ENCODE measurements around the gene STPG3. TPM values are rescaled to one million over a fixed set of nuclear protein-coding genes. Genes with fewer than 3 reads are reported as not detected.

The STPG3 gene
- total RNA-seq (2016; rRNA removed; fragmentation: Illumina TruSeq; extraction: Trizol) (not detected in 2 replicates), polyA plus RNA-seq (2011; rRNA removed) (not detected in 2 replicates), polyA minus RNA-seq (2011; rRNA and poly(A)+ RNA removed; ENCODE audit: low replicate concordance) (0.23 TPM in 1 of 2 replicates, not detected in the other), Bru-seq, nascent RNA (not detected), BruChase-seq, experiment 1, labeled RNA remaining after a 6-hour chase (percentile 28 among the genes with signal in this experiment), BruChase-seq, experiment 2, labeled RNA remaining after a 2-hour chase (percentile 11 among the genes with signal in this experiment)
- total RNA-seq (2016; cell fraction: cytosol; rRNA removed; fragmentation: Illumina TruSeq; extraction: Trizol; ENCODE audit: low read depth) = not detected in 2 replicates
- not detected in 2 replicates for total RNA-seq (2016; cell fraction: insoluble cytoplasmic fraction; rRNA removed; fragmentation: Illumina TruSeq; extraction: Trizol)
- total RNA-seq (2016; cell fraction: membrane; rRNA removed; fragmentation: Illumina TruSeq; extraction: Trizol) = not detected in 2 replicates
- total RNA-seq (2016; cell fraction: nucleus; rRNA removed; fragmentation: Illumina TruSeq; extraction: Trizol) = not detected in 2 replicates
- polyA plus RNA-seq (2011; cell fraction: cytosol; rRNA removed) = not detected in 2 replicates
- 0.45 and 0.50 TPM in 2 replicates for polyA plus RNA-seq (2011; cell fraction: nucleus; rRNA removed)
- polyA plus RNA-seq (2012) = 0.27 and 0.35 TPM in 2 replicates
- polyA plus RNA-seq (2016; cell fraction: cytosol; fragmentation: Illumina TruSeq; extraction: Trizol; ENCODE audit: low read depth) = not detected in 2 replicates
- not detected in 2 replicates for polyA plus RNA-seq (2016; cell fraction: insoluble cytoplasmic fraction; fragmentation: Illumina TruSeq; extraction: Trizol; ENCODE audit: low read depth)
- polyA plus RNA-seq (2016; cell fraction: membrane; fragmentation: Illumina TruSeq; extraction: Trizol; ENCODE audit: low read depth) = not detected in 2 replicates
- not detected in 2 replicates for polyA plus RNA-seq (2016; cell fraction: nucleus; fragmentation: Illumina TruSeq; extraction: Trizol; ENCODE audit: insufficient read depth, low read depth)
- not detected in 2 replicates for polyA minus RNA-seq (2011; cell fraction: cytosol; rRNA and poly(A)+ RNA removed)
- not detected in 2 replicates for polyA minus RNA-seq (2011; cell fraction: nucleus; rRNA and poly(A)+ RNA removed)
- long read RNA-seq, experiment 1 = 0 reads
- long read RNA-seq, experiment 2 = 0 reads

DNA sequence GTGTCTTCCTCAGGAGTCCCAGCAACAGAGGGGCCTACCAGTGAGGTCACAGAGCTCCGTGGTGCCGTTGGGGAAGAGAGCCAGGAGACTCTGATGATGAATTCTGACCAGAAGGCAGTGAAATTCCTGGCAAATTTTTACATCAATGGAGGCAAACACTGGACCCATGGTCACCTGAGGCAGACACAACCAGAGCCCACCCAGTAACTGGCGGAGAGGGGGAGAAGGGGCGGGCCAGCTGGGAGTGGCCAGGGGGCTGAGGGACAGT, at the start of gene STPG3:
STPG3 (plus strand) TSS at position 93 of the 268 bp plus-strand sequence; CDS start at position 94, 1 bp downstream.
- 36% methylated on average over 4 of the region's 4 CpGs for WGBS (ENCODE audit: low lambda C conversion rate)
- no peaks in the 10 kb centered on the region for H4K20me1 ChIP-seq (ENCODE audit: insufficient read depth, low read length)
- in situ Hi-C loops (cut with HindIII; ENCODE audit: extremely low pct_ligation_motif_present, low pct_unique_long_range_greater_than_20kb) (no loop called here), intact Hi-C loops (cut with micrococcal nuclease; ENCODE audit: unreplicated experiment) (no loop called here)
- no peak for DNase-seq (ENCODE audit: low spot score)
- H3K4me3 ChIP-seq (replicated peaks in 1 of 3; ENCODE audit: insufficient read depth in 1 of 3, low read depth in 2 of 3, low read length in 3 of 3) = peak within 1 kb of the TSS in 1 of 3 experiments; percentile 19; a peak in 1 of 6 replicates
- H3K27ac ChIP-seq (ENCODE audit: extremely low read length, insufficient read depth, low read length) = no peak within 1 kb of the TSS
- 0 out of 2 replicates have a peak, but pooled peaks have one; percentile 1 for TF ChIP-seq EED (CRISPR knock-in tag; IDR thresholded peaks at IDR 0.05)
- TF ChIP-seq, protein P1, sequence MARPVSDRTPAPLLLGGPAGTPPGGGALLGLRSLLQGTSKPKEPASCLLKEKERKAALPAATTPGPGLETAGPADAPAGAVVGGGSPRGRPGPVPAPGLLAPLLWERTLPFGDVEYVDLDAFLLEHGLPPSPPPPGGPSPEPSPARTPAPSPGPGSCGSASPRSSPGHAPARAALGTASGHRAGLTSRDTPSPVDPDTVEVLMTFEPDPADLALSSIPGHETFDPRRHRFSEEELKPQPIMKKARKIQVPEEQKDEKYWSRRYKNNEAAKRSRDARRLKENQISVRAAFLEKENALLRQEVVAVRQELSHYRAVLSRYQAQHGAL (CRISPR knock-in tag; IDR thresholded peaks at IDR 0.05; ENCODE audit: not compliant biosample characterization) = no peak
- no TSS peak for BruUV-seq (replicated peaks)
- peaks cover 9% of the 10 kb centered on the region for H3K79me2 ChIP-seq (ENCODE audit: insufficient read depth, low read length)
- H3K4me2 ChIP-seq (ENCODE audit: low read depth, low read length) = peak within 1 kb of the TSS; percentile 48
- no peak for ATAC-seq
- peak within 1 kb of the TSS; percentile 14; the same call in 1 of the 2 replicates for H3K9ac ChIP-seq (ENCODE audit: insufficient read depth, low read depth, low read length)
- ChIA-PET CTCF (ENCODE audit: low intra/inter-chr PET ratio, low total read pairs) (no interaction called here), POLR2A (interaction anchor here (1.2 to 14.2 kb wide), 2 partner anchors 8 to 25 kb away, joined by 3 to 317 read pairs; partner anchors contain the start of gene TUBB4B)
- peaks cover 80% of the 10 kb centered on the region for H3K4me1 ChIP-seq (ENCODE audit: insufficient read depth, low read length)
- no peaks in the 10 kb centered on the region for H3K36me3 ChIP-seq (replicated peaks in 1 of 2; ENCODE audit: control insufficient read depth in 1 of 2, insufficient read depth in 2 of 2, low read length in 2 of 2)
- H3K27me3 ChIP-seq (ENCODE audit: control insufficient read depth in 1 of 2, insufficient read depth in 2 of 2, low read length in 2 of 2) = peaks cover 2 to 9% of the 10 kb centered on the region in 2 experiments; a peak in 2 of 5 replicates
- no peaks in the 10 kb centered on the region for H3K9me3 ChIP-seq (ENCODE audit: low read length)
- no peak within 1 kb of the TSS for H2AFZ ChIP-seq (ENCODE audit: low read length)
- no peak for FAIRE-seq

Data from HepG2 (cell line).